Activated CD4-positive, alpha-beta T cell treated with anti-CD3 and anti-CD28 coated beads, Interleukin-2, amount 10 ng/mL, durations not matched to agents 24 days and 14 days (primary cell): ENCODE data around the gene MESP2. TPM values are rescaled to one million over a fixed set of nuclear protein-coding genes. Genes with fewer than 3 reads are reported as not detected.

ENCODE experiments used
- DNase-seq: peaks from one replicate; pipeline ENCODE4 v3.0.0; 2022
- H3K27ac Mint-ChIP-seq: one replicate; pipeline ENCODE4 v1.8.0; 2022; ENCODE audit warnings: mild to moderate bottlenecking, mixed read lengths
- H3K27me3 Mint-ChIP-seq: one replicate; pipeline ENCODE4 v1.8.0; 2022; ENCODE audit warnings: mixed read lengths
- H3K36me3 Mint-ChIP-seq: one replicate; pipeline ENCODE4 v1.8.0; 2022; ENCODE audit warnings: low read depth, mild to moderate bottlenecking, mixed read lengths
- H3K4me1 Mint-ChIP-seq: one replicate; pipeline ENCODE4 v1.8.0; 2021; ENCODE audit warnings: mixed read lengths
- H3K4me3 Mint-ChIP-seq: one replicate; pipeline ENCODE4 v1.8.0; 2022; ENCODE audit warnings: mild to moderate bottlenecking, moderate library complexity, mixed read lengths
- H3K9me3 Mint-ChIP-seq: one replicate; pipeline ENCODE4 v1.8.0; 2021; ENCODE audit warnings: mixed read lengths
- intact Hi-C: fragments of 100-400 bp; cut with micrococcal nuclease; formaldehyde crosslinking; loops from one replicate; pipeline ENCODE4 v1.15.1; 2023
- total RNA-seq: library from RNA; stranded (reverse); gene quantifications from 2 replicates; pipeline ENCODE4 v1.2.3, GENCODE V29; 2022

MESP2 gene
- total RNA-seq, 1 donor from 2014 or later: not detected

DNA sequence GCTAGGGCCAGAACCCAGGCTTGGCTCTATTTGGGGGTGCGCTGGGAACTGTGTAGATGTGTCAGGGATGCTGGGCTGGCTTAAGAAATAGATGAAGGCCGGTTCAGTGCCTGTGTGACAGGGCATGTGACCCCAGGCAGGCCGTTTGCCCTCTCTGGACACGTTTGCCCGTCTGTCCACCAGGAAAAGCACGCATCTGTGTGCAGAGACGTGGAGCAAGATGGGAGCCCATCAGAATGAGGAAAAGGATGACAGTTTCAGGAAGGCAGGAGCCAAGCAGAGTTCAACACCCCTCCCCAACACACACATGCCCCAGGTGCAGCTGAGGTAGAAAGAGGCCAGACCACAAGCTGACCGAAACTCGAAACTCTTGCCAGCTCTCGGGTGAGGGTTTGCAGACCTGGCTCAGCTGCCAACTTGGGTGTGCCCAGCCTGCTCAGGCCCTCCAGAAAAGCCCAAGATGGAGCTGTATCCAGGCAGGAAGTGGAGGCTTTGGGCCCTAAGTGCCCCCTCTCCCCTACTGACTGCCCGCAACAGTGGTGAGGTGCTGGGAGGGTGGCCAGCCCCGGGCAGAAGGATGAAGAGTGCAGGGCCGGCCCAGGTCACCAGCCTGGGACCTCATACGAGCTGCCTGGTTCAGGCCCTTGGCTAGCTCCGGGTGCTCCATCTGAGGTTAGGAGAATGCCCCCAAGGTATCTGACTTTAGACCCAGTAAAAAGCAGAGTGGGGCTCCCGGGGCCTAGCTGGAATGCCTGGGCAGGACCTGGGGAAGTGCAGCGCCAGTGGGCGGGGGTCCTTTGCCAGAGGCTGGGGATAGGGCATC lies 14.9 kb upstream of the MESP2 start:
- no peak for DNase-seq
- Mint-ChIP-seq H3K4me1 (peaks cover 5% of the 10 kb centered on the region), H3K27ac (no peak overlapping the region)

DNA sequence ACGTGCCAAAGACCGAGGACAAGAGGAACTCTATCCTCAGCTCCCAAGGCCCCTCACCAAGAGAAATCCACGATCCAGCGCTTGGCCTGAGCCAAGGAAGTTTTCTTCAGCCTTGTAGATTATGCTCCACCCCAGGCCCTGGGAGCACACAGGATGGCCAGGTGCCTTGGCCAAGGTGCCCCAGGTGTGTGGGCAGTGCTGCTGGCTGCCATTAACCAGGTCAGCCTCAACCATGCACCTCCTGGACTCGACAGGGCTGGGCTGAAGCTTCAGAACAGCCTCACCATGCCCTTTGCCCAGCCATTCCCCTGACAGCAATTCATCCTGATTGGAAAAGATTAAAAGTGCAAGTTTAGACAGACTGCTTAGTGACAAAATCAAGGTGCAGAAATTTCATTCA lies 14.2 kb upstream of the MESP2 start:
- no peak overlapping the region for H3K4me3 Mint-ChIP-seq
- no peaks in the 10 kb centered on the region for H3K36me3 Mint-ChIP-seq
- H3K4me1 Mint-ChIP-seq: peaks cover 5% of the 10 kb centered on the region
- no peaks in the 10 kb centered on the region for H3K27me3 Mint-ChIP-seq
- no peak overlapping the region for H3K27ac Mint-ChIP-seq
- intact Hi-C loops: loop anchor here (5.0 kb wide), 1 partner anchor 115 kb away; no protein-coding TSS in a partner anchor
- no peaks in the 10 kb centered on the region for H3K9me3 Mint-ChIP-seq
- no peak for DNase-seq

More for the DNA sequence above, 14.9 kb upstream of the MESP2 start:
- Mint-ChIP-seq H3K9me3 (no peaks in the 10 kb centered on the region), H3K27me3 (no peaks in the 10 kb centered on the region), H3K4me3 (no peak overlapping the region), H3K36me3 (no peaks in the 10 kb centered on the region)
- intact Hi-C loops: loop anchor here (5.0 kb wide), 1 partner anchor 116 kb away; no protein-coding TSS in a partner anchor

DNA sequence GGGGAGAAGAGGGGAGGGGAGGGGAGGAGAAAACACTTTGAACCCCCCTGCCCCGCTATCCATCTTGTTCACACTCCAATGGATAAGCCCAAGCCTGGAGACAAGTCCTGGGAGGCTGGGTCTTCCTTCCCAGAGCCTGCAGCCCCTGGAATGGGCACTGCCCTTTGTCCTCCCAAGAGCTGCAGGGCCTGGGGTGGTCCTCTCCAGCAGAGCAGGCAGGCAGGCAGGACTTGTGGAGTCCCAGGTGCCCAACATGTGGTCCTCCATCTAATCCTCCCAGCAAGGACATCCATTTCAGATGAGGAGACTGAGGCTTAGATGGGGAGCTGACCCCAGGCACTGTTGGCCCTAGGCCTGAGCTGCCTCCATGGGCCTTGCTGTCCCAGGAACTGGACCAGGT lies 10.4 kb upstream of the MESP2 start:
- peaks cover 4% of the 10 kb centered on the region for H3K4me1 Mint-ChIP-seq

DNA sequence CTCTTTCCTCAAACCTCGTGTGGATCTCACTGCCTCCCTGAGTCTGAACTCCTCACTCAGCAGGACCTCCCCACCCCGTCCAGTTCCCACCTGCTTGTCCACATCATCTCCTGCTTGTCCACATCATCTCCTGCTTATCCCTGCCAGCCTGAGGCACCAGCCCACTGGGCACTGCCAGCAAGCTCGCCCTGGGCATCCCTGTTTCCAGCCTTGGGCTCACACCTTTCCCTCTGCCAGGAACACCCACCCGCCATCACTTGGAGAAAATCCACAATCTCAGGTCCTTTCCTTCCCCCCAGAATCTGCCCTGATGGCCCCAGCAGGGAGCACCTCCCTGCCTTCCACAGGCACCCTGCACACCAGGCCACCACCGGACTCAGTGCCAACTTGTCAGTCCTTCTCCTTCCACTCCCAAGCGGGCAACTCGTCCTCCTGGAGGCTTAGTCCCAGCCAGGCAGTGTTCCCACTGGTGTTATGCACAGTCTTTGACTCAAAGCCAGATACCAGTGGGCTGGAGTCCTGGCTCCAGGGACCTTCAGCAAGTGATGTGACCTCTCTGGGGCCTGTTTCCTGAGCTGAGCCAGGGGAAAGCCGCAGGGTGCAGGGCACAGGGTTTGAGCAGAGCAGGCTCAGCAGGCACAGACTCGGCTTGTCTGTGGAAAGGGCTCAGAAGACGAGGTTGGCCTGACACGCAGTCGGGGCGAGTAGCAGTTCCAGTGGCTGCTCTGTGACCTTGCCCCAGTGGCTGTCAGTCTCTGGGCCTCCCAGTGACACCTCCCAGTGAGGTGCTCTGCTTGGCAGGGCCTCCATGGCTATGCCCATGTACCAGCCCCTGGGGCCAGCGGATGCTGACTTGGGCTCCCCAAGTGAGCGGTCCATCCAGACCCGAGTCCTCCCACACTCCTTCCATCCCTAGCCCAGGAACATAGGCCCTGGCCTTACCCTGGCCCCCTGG lies 9.5 kb upstream of the MESP2 start:
- intact Hi-C loops: no loop called here
- Mint-ChIP-seq H3K27me3 (no peaks in the 10 kb centered on the region), H3K4me1 (no peaks in the 10 kb centered on the region), H3K9me3 (no peaks in the 10 kb centered on the region), H3K36me3 (no peaks in the 10 kb centered on the region), H3K4me3 (no peak overlapping the region), H3K27ac (no peak overlapping the region)
- no peak for DNase-seq

More for the DNA sequence above, 10.4 kb upstream of the MESP2 start:
- intact Hi-C loops: no loop called here
- no peaks in the 10 kb centered on the region for H3K36me3 Mint-ChIP-seq
- H3K4me3 Mint-ChIP-seq: no peak overlapping the region
- H3K9me3 Mint-ChIP-seq: no peaks in the 10 kb centered on the region
- H3K27me3 Mint-ChIP-seq: no peaks in the 10 kb centered on the region
- H3K27ac Mint-ChIP-seq: no peak overlapping the region
- no peak for DNase-seq

DNA sequence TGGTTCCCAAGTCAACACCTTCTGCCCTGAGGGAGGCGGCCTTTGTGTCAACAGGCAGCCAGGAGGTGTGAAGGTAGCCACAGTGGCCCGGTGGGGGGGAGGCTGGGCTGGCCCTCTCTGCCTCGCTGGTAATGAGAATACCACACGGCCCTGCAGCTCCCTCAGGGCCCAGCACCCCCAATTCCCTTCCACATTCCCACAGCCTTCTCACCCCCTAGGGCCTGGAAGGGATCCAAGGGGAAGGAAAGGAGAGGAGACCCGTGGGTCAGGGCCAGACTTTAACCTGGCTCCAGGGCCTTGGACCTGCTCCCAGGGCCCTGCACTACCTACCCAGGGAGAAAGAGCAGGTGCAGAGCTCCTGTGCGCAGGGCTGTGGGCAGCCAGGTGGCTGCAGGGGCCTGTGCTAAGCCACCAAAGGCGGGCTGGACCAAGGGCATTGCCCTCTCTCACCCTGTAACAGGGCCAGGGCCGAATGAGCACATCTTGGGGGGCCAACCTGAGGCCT lies 8.7 kb upstream of the MESP2 start:
- intact Hi-C loops: no loop called here
- H3K36me3 Mint-ChIP-seq: no peaks in the 10 kb centered on the region
- no peaks in the 10 kb centered on the region for H3K9me3 Mint-ChIP-seq
- H3K4me1 Mint-ChIP-seq: no peaks in the 10 kb centered on the region
- no peak overlapping the region for H3K27ac Mint-ChIP-seq
- DNase-seq: no peak
- peaks cover 2% of the 10 kb centered on the region for H3K27me3 Mint-ChIP-seq
- no peak overlapping the region for H3K4me3 Mint-ChIP-seq

DNA sequence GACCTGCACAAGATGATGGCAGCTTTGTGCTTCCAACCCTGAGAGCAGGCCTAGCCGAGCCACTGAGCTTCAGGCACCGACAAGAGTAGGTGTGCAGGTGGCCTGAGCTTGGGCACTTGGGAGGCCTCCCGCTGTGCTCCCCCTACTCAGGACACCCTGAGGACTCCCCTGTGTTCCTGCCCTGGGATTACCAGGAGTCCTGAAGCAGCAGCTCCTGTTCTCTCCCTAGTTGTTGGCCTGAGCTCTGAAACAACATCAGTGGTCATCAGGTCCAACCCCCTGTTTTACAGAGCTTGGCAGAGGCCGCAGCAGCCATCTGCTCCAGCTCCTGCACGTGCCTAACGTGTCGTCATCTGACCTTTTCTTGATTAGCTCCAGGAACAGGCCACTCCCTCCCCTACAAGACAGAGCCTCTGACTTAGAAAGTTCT lies 8.0 kb upstream of the MESP2 start:
- Mint-ChIP-seq H3K9me3 (no peaks in the 10 kb centered on the region), H3K4me3 (no peak overlapping the region), H3K27me3 (peaks cover 2% of the 10 kb centered on the region), H3K27ac (no peak overlapping the region), H3K4me1 (no peaks in the 10 kb centered on the region), H3K36me3 (no peaks in the 10 kb centered on the region)
- no peak for DNase-seq
- intact Hi-C loops: no loop called here

DNA sequence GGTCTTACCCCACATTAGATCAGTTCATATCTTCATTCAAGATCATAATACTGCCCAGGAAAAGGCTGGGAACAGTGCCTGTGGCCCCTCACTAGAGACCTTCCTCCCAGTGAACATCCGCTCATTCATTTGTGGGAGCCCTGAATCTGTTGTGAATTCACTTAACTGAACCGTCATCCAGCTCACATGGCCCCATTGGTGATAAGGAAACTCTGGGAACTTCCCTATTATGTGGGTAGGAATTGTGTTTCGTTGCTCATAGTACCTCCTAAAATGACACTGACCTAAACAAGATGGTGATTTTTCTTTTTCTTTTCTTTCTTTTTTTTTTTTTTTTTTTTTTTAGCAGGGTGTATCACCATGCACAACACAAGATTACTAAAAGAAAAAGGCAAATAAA lies 6.8 kb upstream of the MESP2 start:
- Mint-ChIP-seq H3K4me1 (no peaks in the 10 kb centered on the region), H3K4me3 (no peak overlapping the region), H3K9me3 (no peaks in the 10 kb centered on the region), H3K36me3 (no peaks in the 10 kb centered on the region), H3K27ac (no peak overlapping the region), H3K27me3 (peaks cover 6% of the 10 kb centered on the region)
- no peak for DNase-seq
- intact Hi-C loops: no loop called here

DNA sequence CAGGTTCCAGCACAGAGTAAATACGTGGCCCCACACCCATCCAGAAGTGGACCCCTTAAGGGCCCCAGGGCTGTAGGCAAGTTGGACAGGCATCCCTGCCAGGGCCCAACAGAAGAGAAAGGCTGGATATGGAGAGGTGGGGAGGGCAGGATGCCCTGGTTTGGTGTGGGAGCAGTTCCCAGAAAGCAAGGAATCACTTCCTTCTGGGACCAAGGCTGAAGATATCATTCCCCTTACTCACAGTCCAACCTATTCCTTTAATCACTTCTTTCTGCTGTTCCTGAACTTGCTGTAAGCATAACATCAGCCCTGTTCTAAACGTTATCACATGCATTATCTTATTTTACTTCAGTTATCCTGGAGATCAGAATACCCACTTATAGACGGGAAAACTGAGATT lies 6.1 kb upstream of the MESP2 start:
- Mint-ChIP-seq H3K36me3 (no peaks in the 10 kb centered on the region), H3K27me3 (peaks cover 9% of the 10 kb centered on the region)

DNA sequence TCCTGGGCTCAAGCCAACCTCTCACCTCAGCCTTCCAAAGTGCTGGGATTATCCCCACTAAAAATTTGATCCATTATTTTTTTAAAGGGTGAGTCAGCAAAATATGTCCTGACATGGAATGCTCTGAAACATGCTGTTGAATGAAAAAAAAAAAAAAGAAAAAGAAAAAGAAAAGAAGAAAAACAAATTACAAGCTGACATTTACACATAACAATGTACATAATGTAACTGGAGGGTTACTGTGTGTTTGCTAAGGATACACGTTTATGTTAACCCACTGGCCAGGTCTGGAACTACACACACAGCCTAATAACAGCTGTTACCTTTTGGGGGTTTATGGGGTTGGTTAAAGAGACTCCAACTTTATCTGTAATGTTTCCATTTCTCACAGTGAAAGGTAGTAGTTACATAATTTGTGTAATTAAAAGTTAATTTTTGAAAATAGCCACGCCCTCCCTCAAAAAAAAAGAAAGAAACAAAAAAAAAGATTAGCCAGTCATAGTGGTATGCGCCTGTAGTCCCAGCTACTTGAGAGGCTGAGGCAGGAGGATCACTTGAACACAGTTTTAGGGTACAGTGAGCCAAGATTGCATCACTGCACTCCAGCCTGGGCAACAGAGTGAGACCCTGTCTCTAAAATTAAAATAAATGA lies 3.1 kb upstream of the MESP2 start:
- intact Hi-C loops: no loop called here
- Mint-ChIP-seq H3K4me1 (no peaks in the 10 kb centered on the region), H3K27ac (no peak overlapping the region), H3K4me3 (no peak overlapping the region), H3K27me3 (peaks cover 19% of the 10 kb centered on the region), H3K9me3 (no peaks in the 10 kb centered on the region), H3K36me3 (no peaks in the 10 kb centered on the region)
- DNase-seq: no peak

More for the DNA sequence above, 6.1 kb upstream of the MESP2 start:
- DNase-seq: no peak
- Mint-ChIP-seq H3K9me3 (no peaks in the 10 kb centered on the region), H3K27ac (no peak overlapping the region), H3K4me3 (no peak overlapping the region), H3K4me1 (no peaks in the 10 kb centered on the region)
- intact Hi-C loops: no loop called here

DNA sequence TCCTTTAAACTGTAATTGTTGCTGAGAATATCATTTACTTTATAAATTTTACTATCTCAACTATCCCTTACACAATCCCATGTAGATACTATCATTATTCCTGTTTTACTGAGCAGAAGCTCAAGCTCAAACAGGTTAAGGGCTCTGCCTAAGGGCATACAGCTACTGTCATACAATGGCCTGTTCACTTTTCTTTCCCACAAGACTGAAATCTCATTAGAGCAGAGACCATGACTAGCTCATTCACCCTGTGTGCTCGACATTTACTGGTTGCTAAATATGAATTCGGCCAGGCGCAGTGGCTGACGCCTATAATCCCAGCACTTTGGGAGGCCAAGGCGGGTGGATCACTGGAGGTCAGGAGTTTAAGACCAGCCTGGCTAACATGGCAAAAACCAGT lies 1.6 kb upstream of the MESP2 start:
- DNase-seq: no peak
- Mint-ChIP-seq H3K27me3 (peaks cover 22% of the 10 kb centered on the region), H3K27ac (no peak overlapping the region)

DNA sequence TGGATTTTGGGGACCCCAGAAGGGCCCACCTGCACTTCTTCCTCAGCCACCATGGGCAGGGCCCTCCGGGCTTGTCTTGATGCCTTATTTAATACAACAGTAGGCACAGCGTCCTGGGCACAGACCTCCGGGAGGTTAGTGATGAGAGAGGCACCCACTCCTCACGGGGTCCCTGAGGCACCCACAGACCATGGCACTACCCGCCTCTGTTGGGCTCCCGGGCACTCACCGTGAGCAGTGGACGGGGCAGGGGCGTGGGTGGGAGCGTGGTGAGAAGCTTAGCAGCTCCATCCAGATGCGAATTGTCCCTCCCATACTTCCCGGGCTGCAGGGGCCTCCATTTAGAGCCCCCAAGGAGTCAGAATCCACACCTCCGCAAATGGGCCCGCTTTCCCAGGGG lies 317 bp upstream of the MESP2 start:
- Mint-ChIP-seq H3K36me3 (no peaks in the 10 kb centered on the region), H3K27ac (no peak overlapping the region), H3K27me3 (peaks cover 22% of the 10 kb centered on the region), H3K9me3 (no peaks in the 10 kb centered on the region), H3K4me1 (peaks cover 6% of the 10 kb centered on the region), H3K4me3 (no peak overlapping the region)
- no peak for DNase-seq
- intact Hi-C loops: no loop called here

More for the DNA sequence above, 1.6 kb upstream of the MESP2 start:
- Mint-ChIP-seq H3K4me1 (no peaks in the 10 kb centered on the region), H3K9me3 (no peaks in the 10 kb centered on the region), H3K4me3 (no peak overlapping the region), H3K36me3 (no peaks in the 10 kb centered on the region)
- intact Hi-C loops: no loop called here

DNA sequence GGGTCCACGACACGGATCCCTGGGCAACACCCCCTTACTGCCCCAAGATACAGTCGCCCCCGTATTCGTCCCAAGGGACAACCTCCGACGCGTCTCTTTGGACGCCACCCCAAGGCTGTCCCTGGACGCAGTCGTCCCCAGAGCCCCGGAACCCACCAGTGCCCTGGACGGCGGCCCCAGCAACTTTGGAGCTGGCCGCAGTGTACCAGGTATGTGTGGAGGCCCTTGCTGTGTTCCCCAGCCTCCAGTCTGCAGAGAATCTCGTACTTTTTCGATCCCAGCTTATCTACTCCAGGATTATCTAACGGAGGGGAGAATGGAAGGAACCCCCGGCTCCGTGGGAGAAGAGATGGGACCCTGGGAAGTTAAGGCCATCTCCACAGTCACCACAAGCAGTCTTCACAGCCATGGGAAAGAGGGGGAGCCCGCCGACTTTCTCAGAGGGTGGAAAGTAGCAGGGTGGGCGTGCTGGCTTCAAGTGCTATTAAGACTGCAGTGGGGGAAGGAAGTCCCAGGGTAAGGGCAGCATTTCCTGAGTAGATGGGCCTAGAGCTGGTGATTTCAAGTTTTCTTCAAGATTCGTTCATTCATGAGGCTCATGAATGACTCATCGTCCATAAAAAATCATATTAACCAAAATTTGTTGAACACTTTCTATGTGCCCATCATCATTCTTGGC lies 1.1 kb downstream of the MESP2 start:
- DNase-seq: no peak
- intact Hi-C loops: no loop called here
- peaks cover 11% of the 10 kb centered on the region for H3K4me1 Mint-ChIP-seq
- peak overlapping the region; percentile 57 for H3K4me3 Mint-ChIP-seq
- peaks cover 20% of the 10 kb centered on the region for H3K27me3 Mint-ChIP-seq
- H3K27ac Mint-ChIP-seq: no peak overlapping the region
- H3K9me3 Mint-ChIP-seq: no peaks in the 10 kb centered on the region
- H3K36me3 Mint-ChIP-seq: no peaks in the 10 kb centered on the region

DNA sequence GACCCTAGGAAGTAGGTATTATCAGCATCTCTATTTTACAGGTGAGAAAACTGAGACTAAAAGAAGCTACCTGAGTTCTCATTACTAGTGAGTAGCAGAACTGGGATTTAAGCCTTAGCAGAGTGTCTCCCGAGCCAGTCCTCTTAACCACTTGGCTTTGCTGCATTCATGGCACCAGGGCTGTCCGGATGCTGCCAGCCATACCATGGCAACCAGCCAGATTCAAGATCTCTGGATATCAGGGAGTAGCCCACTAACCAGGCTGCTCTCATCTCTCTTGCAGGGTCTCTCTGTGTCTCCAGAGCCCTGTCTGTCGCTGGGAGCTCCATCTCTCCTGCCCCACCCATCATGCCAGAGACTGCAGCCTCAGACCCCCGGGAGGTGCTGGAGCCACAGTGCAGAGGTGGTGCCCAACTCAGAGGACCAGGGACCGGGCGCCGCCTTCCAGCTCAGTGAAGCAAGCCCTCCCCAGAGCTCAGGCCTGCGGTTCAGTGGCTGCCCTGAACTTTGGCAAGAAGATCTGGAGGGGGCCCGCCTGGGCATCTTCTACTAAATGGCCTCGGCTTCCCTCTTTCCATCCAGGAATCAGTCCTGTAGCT lies 1.7 kb downstream of the MESP2 start:
- peaks cover 11% of the 10 kb centered on the region for H3K4me1 Mint-ChIP-seq
- H3K27me3 Mint-ChIP-seq: peaks cover 20% of the 10 kb centered on the region
- H3K4me3 Mint-ChIP-seq: no peak overlapping the region
- DNase-seq: no peak
- intact Hi-C loops: no loop called here
- H3K36me3 Mint-ChIP-seq: no peaks in the 10 kb centered on the region
- no peaks in the 10 kb centered on the region for H3K9me3 Mint-ChIP-seq
- no peak overlapping the region for H3K27ac Mint-ChIP-seq
